Suprapubic skin (tissue), 3 donors: ENCODE results near the gene DHRS7.

ENCODE experiments used
- CTCF ChIP-seq, 2 donors: fragments of 200-600 bp in 1 of 2; fragments of 450-650 bp in 1 of 2; sonication (generic) in 1 of 2; IDR thresholded peaks; one replicate each; pipeline ENCODE4 v1.5.1; 2016 to 2019; ENCODE audit warnings: antibody characterized with exemption in 2 of 2, mild to moderate bottlenecking in 1 of 2, moderate library complexity in 1 of 2
- POLR2A ChIP-seq, 2 donors: fragments of 450-650 bp; IDR thresholded peaks; one replicate each; pipeline ENCODE4 v1.6.1; 2017; ENCODE audit warnings: antibody characterized with exemption in 2 of 2, mild to moderate bottlenecking in 2 of 2, moderate library complexity in 2 of 2

- TF ChIP-seq CTCF (IDR thresholded peaks at IDR 0.05) = no peak
- no peak for TF ChIP-seq POLR2A (IDR thresholded peaks at IDR 0.05)
Observed at GRCh38 chr14:60196291-60196690, 31.1 kb upstream of the DHRS7 start.
